ENCODE measurements around the gene MCF2L2. TPM values are rescaled to one million over a fixed set of nuclear protein-coding genes. Genes with fewer than 3 reads are reported as not detected.

Gene MCF2L2
- total and polyA plus RNA-seq, 2 experiments from 2014 or later: not detected

DNA sequence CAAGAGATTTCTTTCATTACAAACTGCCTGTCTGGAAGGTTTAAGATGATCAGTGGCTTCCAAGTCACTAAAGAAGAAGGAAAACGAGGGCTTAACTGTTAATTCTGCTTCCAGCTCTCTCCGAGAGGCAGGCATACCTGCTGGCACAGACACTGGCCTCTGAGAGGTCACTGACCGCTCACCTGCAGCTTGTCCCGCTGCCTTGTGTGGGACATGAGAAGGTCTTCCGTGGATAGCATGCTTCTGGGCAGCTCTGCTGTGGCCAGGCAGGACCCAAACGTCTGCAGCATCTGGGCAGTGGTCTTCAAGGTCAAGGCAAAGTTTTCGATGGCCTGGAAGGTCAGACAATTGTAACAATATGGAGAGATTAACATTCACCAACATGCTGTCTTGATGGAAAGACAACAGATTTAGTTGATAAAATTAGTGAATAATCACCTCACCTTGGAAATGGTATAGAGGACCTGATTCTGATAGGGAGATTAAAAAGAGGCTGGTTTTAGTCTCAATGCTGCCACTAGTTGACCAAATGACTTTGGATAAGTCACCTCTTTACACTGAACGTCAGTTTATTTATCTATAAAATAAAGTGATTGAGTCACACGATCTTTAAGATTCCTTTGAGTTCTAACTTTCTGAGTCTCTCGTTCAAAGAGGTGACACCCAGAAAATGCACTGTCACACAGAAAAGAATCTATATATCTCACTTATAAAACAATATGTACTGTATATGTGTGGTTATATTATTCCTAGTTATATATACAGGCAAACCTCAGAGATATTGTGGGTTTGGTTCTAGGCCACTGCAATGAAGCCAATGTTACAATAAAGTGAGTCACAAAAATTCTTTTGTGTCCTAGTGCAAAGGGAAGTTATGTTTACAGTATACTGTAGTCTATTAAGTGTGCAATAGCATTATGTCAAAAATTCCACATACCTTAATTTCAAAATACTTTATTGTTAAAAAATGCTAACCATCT, 110.2 kb downstream of the MCF2L2 start:
- TF ChIP-seq EZH2phosphoT487 (IDR thresholded peaks at IDR 0.05; ENCODE audit: insufficient read depth, low read depth): no peak
- no peak for TF ChIP-seq EZH2 (IDR thresholded peaks at IDR 0.05; ENCODE audit: insufficient read depth, poor library complexity, severe bottlenecking)
- Histone ChIP-seq H3K27ac (peak overlapping the region; percentile 12; the same call in 1 of the 2 replicates), H3K4me3 (no peak overlapping the region), H2AFZ (no peak overlapping the region), H3K9ac (no peak overlapping the region), H3K9me3 (ENCODE audit: low read depth) (no peaks in the 10 kb centered on the region), H3K36me3 (ENCODE audit: low read depth) (no peaks in the 10 kb centered on the region), H3K27me3 (replicated peaks; ENCODE audit: insufficient read depth) (no peaks in the 10 kb centered on the region), H3K79me2 (ENCODE audit: insufficient read depth) (no peaks in the 10 kb centered on the region), H3K4me2 (ENCODE audit: unreplicated experiment) (no peak overlapping the region), H3F3A (ENCODE audit: insufficient read depth) (peaks cover 6% of the 10 kb centered on the region; the same call in 1 of the 2 replicates), H3K9me2 (ENCODE audit: insufficient read depth) (no peaks in the 10 kb centered on the region), H4K20me1 (ENCODE audit: insufficient read depth) (no peaks in the 10 kb centered on the region), H3K4me1 (ENCODE audit: insufficient read depth) (peaks cover 15% of the 10 kb centered on the region)
- DNase-seq: peak; percentile 55
- 85 to 86% methylated on average over 10 of the region's 10 CpGs for WGBS, 2 experiments (ENCODE audit: low coverage in 1 of 2, low lambda C conversion rate in 2 of 2, missing lambda C conversion rate in 2 of 2)
- in situ Hi-C loops (cut with MboI): no loop called here

DNA sequence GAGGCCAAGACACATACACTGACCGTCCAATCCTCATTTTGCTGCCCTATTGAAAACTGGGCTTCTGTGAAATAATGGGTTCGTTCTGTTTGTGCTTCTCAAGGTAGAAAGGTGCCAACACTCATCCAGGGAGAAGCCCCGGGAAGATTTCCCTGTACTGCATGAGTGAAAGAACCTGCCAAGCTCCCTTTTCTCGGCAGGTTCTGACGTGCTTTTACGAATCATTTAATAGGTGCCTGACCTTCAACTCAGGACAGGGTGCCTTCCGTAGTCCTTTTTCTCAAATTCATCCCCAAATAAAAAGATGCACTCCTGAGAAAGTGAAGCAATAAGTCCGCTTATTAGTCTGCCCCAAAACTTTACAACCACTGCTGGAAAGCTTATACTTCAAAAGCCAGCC, 111.1 kb downstream of the MCF2L2 start:
- H3K4me3 ChIP-seq: no peak overlapping the region
- H3K4me2 ChIP-seq (ENCODE audit: unreplicated experiment): no peak overlapping the region
- no peaks in the 10 kb centered on the region for H3K9me3 ChIP-seq (ENCODE audit: low read depth)
- no peaks in the 10 kb centered on the region for H3K9me2 ChIP-seq (ENCODE audit: insufficient read depth)
- no peak overlapping the region for H3K27ac ChIP-seq
- H2AFZ ChIP-seq: no peak overlapping the region
- TF ChIP-seq EZH2 (IDR thresholded peaks at IDR 0.05; ENCODE audit: insufficient read depth, poor library complexity, severe bottlenecking) (no peak), EZH2phosphoT487 (IDR thresholded peaks at IDR 0.05; ENCODE audit: insufficient read depth, low read depth) (no peak)
- H3K9ac ChIP-seq: no peak overlapping the region
- H3K36me3 ChIP-seq (ENCODE audit: low read depth): no peaks in the 10 kb centered on the region
- no peaks in the 10 kb centered on the region for H3K27me3 ChIP-seq (replicated peaks; ENCODE audit: insufficient read depth)
- H3F3A ChIP-seq (ENCODE audit: insufficient read depth): peaks cover 6% of the 10 kb centered on the region; the same call in 1 of the 2 replicates
- H4K20me1 ChIP-seq (ENCODE audit: insufficient read depth): no peaks in the 10 kb centered on the region
- no peaks in the 10 kb centered on the region for H3K79me2 ChIP-seq (ENCODE audit: insufficient read depth)
- no peak for DNase-seq
- in situ Hi-C loops (cut with MboI): no loop called here
- H3K4me1 ChIP-seq (ENCODE audit: insufficient read depth): peaks cover 15% of the 10 kb centered on the region
- 91 to 92% methylated on average over 8 of the region's 8 CpGs for WGBS, 2 experiments (ENCODE audit: low coverage in 1 of 2, low lambda C conversion rate in 2 of 2, missing lambda C conversion rate in 2 of 2)

DNA sequence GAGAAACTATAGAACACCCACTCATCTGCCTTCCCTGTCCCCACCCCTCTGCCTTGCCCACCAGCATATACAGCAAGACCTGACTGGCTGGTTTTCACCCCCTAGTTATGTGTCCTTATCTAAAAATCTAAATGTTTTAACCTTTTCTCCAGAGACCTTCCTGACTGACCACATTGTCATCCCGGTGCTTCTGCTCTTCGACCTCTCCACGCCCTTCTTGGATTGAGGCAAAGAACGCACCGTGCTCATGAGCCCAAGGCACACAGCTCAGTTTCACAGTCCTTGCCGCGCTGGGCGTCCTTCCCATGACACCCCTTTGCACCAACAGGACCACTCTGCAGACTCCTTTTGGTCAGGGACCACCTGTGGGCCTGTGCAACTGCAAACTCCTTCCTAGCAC, 112.7 kb downstream of the MCF2L2 start:
- DNase-seq: no peak
- Histone ChIP-seq H3K9me2 (ENCODE audit: insufficient read depth) (no peaks in the 10 kb centered on the region), H3K27ac (no peak overlapping the region), H4K20me1 (ENCODE audit: insufficient read depth) (no peaks in the 10 kb centered on the region), H2AFZ (no peak overlapping the region), H3K9me3 (ENCODE audit: low read depth) (no peaks in the 10 kb centered on the region), H3K4me2 (ENCODE audit: unreplicated experiment) (no peak overlapping the region), H3K79me2 (ENCODE audit: insufficient read depth) (no peaks in the 10 kb centered on the region), H3K4me3 (no peak overlapping the region), H3F3A (ENCODE audit: insufficient read depth) (peaks cover 6% of the 10 kb centered on the region; the same call in 1 of the 2 replicates), H3K4me1 (ENCODE audit: insufficient read depth) (peaks cover 15% of the 10 kb centered on the region), H3K9ac (no peak overlapping the region), H3K27me3 (replicated peaks; ENCODE audit: insufficient read depth) (no peaks in the 10 kb centered on the region), H3K36me3 (ENCODE audit: low read depth) (no peaks in the 10 kb centered on the region)
- WGBS, 2 experiments (ENCODE audit: low coverage in 1 of 2, low lambda C conversion rate in 2 of 2, missing lambda C conversion rate in 2 of 2): 95 to 99% methylated on average over 8 of the region's 8 CpGs
- in situ Hi-C loops (cut with MboI): no loop called here
- TF ChIP-seq EZH2phosphoT487 (IDR thresholded peaks at IDR 0.05; ENCODE audit: insufficient read depth, low read depth): no peak
- no peak for TF ChIP-seq EZH2 (IDR thresholded peaks at IDR 0.05; ENCODE audit: insufficient read depth, poor library complexity, severe bottlenecking)

DNA sequence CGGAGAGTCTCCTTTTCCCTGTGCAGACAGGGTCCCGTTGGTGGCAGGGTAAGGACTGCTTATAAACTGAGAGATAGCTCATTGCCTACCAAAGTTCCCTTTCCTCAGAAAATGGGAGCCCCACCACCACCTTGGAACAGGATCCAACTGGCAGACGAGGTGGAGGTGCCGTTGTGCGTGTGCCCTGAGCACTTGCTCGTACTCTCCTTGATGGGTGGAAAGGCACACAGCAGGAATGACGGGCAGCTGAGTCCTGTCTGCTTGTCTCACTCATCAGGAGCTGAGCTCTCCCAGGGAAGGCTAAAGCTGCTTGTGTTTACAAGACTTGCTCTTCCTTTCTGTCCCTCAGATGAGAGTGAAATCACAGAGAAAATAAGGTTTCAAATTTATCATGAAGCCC, 114.7 kb downstream of the MCF2L2 start:
- Histone ChIP-seq H3K9me3 (ENCODE audit: low read depth) (no peaks in the 10 kb centered on the region), H4K20me1 (ENCODE audit: insufficient read depth) (no peaks in the 10 kb centered on the region), H2AFZ (no peak overlapping the region), H3K4me3 (no peak overlapping the region), H3K79me2 (ENCODE audit: insufficient read depth) (no peaks in the 10 kb centered on the region), H3K9me2 (ENCODE audit: insufficient read depth) (no peaks in the 10 kb centered on the region), H3K4me2 (ENCODE audit: unreplicated experiment) (no peak overlapping the region), H3K27ac (no peak overlapping the region), H3K27me3 (replicated peaks; ENCODE audit: insufficient read depth) (no peaks in the 10 kb centered on the region), H3F3A (ENCODE audit: insufficient read depth) (peaks cover 4% of the 10 kb centered on the region; the same call in 1 of the 2 replicates), H3K4me1 (ENCODE audit: insufficient read depth) (peaks cover 9% of the 10 kb centered on the region), H3K36me3 (ENCODE audit: low read depth) (no peaks in the 10 kb centered on the region), H3K9ac (no peak overlapping the region)
- WGBS, 2 experiments (ENCODE audit: low coverage in 1 of 2, low lambda C conversion rate in 2 of 2, missing lambda C conversion rate in 2 of 2): 81 to 85% methylated on average over 7 of the region's 7 CpGs
- in situ Hi-C loops (cut with MboI): no loop called here
- no peak for TF ChIP-seq EZH2 (IDR thresholded peaks at IDR 0.05; ENCODE audit: insufficient read depth, poor library complexity, severe bottlenecking)
- TF ChIP-seq EZH2phosphoT487 (IDR thresholded peaks at IDR 0.05; ENCODE audit: insufficient read depth, low read depth): no peak
- no peak for DNase-seq
